Stimulated activated naive CD4-positive, alpha-beta T cell (primary cell): ENCODE measurements around the gene HHIPL1.

Experiments used
- DNase-seq, 6 experiments: peaks; one replicate each; lab custom pipeline; 2025; lab: John Stamatoyannopoulos, UW

Gene HHIPL1

GRCh38 chr14:99689266-99690236 lies 44.6 kb downstream of the HHIPL1 start:
- DNase-seq, result no peak

- DNase-seq, result no peak
Observed at GRCh38 chr14:99690636-99691035, 45.7 kb downstream of the HHIPL1 start.

- no peak for DNase-seq
Observed at GRCh38 chr14:99691111-99691885, 46.4 kb downstream of the HHIPL1 start.

- DNase-seq, result no peak
Observed at GRCh38 chr14:99693918-99694317, 49.0 kb downstream of the HHIPL1 start.

GRCh38 chr14:99696929-99697328 lies 52.0 kb downstream of the HHIPL1 start:
- no peak for DNase-seq

- no peak for DNase-seq
Observed at GRCh38 chr14:99698236-99698635, 53.3 kb downstream of the HHIPL1 start.

GRCh38 chr14:99698642-99699041 lies 53.7 kb downstream of the HHIPL1 start:
- no peak for DNase-seq

- no peak for DNase-seq
Observed at GRCh38 chr14:99699085-99699760, 54.3 kb downstream of the HHIPL1 start.

- no peak for DNase-seq
Observed at GRCh38 chr14:99699861-99700260, 54.9 kb downstream of the HHIPL1 start.

- no peak for DNase-seq
Observed at GRCh38 chr14:99700379-99700778, 55.5 kb downstream of the HHIPL1 start.

GRCh38 chr14:99701260-99701659 lies 56.3 kb downstream of the HHIPL1 start:
- no peak for DNase-seq

- no peak for DNase-seq
Observed at GRCh38 chr14:99702115-99702514, 57.2 kb downstream of the HHIPL1 start.

- no peak for DNase-seq
Observed at GRCh38 chr14:99703381-99703780, 58.5 kb downstream of the HHIPL1 start.

GRCh38 chr14:99704037-99704436 lies 59.1 kb downstream of the HHIPL1 start:
- no peak for DNase-seq

GRCh38 chr14:99706107-99706900 lies 61.4 kb downstream of the HHIPL1 start:
- no peak for DNase-seq

- DNase-seq, result no peak
Observed at GRCh38 chr14:99707420-99707819, 62.5 kb downstream of the HHIPL1 start.

GRCh38 chr14:99707921-99708320 lies 63.0 kb downstream of the HHIPL1 start:
- no peak for DNase-seq

- no peak for DNase-seq
Observed at GRCh38 chr14:99708449-99708848, 63.5 kb downstream of the HHIPL1 start.

- DNase-seq, result no peak
Observed at GRCh38 chr14:99713972-99714371, 69.0 kb downstream of the HHIPL1 start.

GRCh38 chr14:99715266-99716000 lies 70.5 kb downstream of the HHIPL1 start:
- no peak for DNase-seq
